Fibroblast of lung (primary cell): ENCODE data around the gene WNT2B. TPM values are rescaled to one million over a fixed set of nuclear protein-coding genes. Genes with fewer than 3 reads are reported as not detected.

Experiments used
- DNase-seq, 2 donors: peaks; one replicate each; pipeline versions ENCODE4 v3.0.0 to v3.0.0-alpha.2; 2010; ENCODE audit warnings: low read depth in 2 of 2
- H2AFZ ChIP-seq: 2 replicates; pipeline ENCODE4 v1.5.1; 2012; ENCODE audit warnings: low read length, control low read depth, inconsistent platforms
- H3K27ac ChIP-seq: 2 replicates; pipeline ENCODE4 v1.5.1; 2011; ENCODE audit warnings: low read length, control low read depth; ENCODE audit not compliant: insufficient read depth
- H3K27me3 ChIP-seq: 2 replicates; pipeline ENCODE4 v1.5.1; 2011; ENCODE audit warnings: mild to moderate bottlenecking, low read length; ENCODE audit not compliant: control insufficient read depth, insufficient read depth
- H3K36me3 ChIP-seq: 2 replicates; pipeline ENCODE4 v1.5.1; 2011; ENCODE audit warnings: low read length; ENCODE audit not compliant: control insufficient read depth, insufficient read depth
- H3K4me1 ChIP-seq: 2 replicates; pipeline ENCODE4 v1.5.1; 2011; ENCODE audit warnings: low read length; ENCODE audit not compliant: control insufficient read depth, insufficient read depth; ENCODE audit errors: extremely low read depth
- H3K4me2 ChIP-seq: 2 replicates; pipeline ENCODE4 v1.5.1; 2011; ENCODE audit warnings: low read length, control low read depth; ENCODE audit not compliant: insufficient read depth; ENCODE audit errors: extremely low read depth
- H3K4me3 ChIP-seq, 4 experiments: fragments of 200-600 bp in 1 of 4; sonication (generic) in 1 of 4; replicated peaks in 1 of 4; 2 replicates each; pipeline ENCODE4 v1.5.1; 2011 to 2016; ENCODE audit warnings: low read length in 4 of 4, low read depth in 3 of 4, mild to moderate bottlenecking in 3 of 4, control low read depth in 2 of 4, inconsistent platforms in 1 of 4, mixed read lengths in 1 of 4; ENCODE audit not compliant: insufficient read depth in 1 of 4; ENCODE audit errors: control extremely low read depth in 1 of 4
- H3K79me2 ChIP-seq: 2 replicates; pipeline ENCODE4 v1.5.1; 2012; ENCODE audit warnings: mild to moderate bottlenecking, low read length, inconsistent platforms; ENCODE audit not compliant: control insufficient read depth, insufficient read depth
- H3K9ac ChIP-seq: 2 replicates; pipeline ENCODE4 v1.5.1; 2011; ENCODE audit warnings: mild to moderate bottlenecking, low read length, control low read depth; ENCODE audit not compliant: insufficient read depth
- H3K9me3 ChIP-seq: 2 replicates; pipeline ENCODE4 v1.5.1; 2012; ENCODE audit warnings: low read depth, low read length; ENCODE audit not compliant: control insufficient read depth, insufficient read depth
- H4K20me1 ChIP-seq: 2 replicates; pipeline ENCODE4 v1.5.1; 2011; ENCODE audit warnings: low read length; ENCODE audit not compliant: control insufficient read depth, insufficient read depth; ENCODE audit errors: extremely low read depth
- EZH2 ChIP-seq: IDR thresholded peaks from 2 replicates; pipeline ENCODE4 v1.5.1; 2012; ENCODE audit warnings: low read length, control low read depth, mild to moderate bottlenecking; ENCODE audit errors: missing control alignments
- polyA plus RNA-seq, 2 donors: library from polyadenylated mRNA; depleted of rRNA in 1 of 2; stranded (reverse) in 1 of 2; unstranded in 1 of 2; fragments of >200 nt; gene quantifications; 2 replicates each; pipeline ENCODE4 v1.2.1, GENCODE V29; 2011 to 2012; ENCODE audit warnings: missing spikeins in 1 of 2
- total RNA-seq: library from RNA; depleted of rRNA; stranded (reverse); fragments of >200 nt; gene quantifications from 2 replicates; pipeline ENCODE4 v1.2.1, GENCODE V29; 2014
- TF ChIP-seq, protein P1 (sequence below), 2 donors: IDR thresholded peaks in 1 of 2; conservative IDR thresholded peaks in 1 of 2; 1 replicate in 1 of 2; 2 replicates in 1 of 2; pipeline ENCODE4 v1.5.1; 2011 to 2012; ENCODE audit warnings: low read length in 2 of 2, control low read depth in 1 of 2, inconsistent platforms in 1 of 2, low read depth in 1 of 2, mild to moderate bottlenecking in 1 of 2

WNT2B gene
- total and polyA plus RNA-seq, 2 donors (not counting 1 experiment from before 2014, with no cell fraction given), result 2.0 to 3.5 TPM

DNA sequence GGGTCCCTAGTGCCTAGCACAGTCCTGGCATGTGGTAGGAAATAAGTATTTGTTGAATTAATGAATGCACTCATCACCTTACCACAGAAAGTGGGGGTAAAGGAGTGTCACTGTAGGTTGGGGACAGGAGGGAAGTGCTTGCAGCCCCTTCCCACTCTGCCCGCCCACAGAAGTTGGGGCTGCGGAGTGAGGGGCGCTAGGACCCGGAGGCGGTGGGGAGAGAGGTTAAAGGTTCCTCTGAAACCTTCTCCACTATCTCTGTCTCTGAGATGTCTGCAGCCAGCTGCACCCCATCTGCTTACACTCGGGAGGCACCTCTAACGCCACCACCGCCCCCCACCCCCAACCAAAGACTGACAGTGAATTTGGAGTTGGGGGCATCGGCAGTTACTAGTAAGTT is 1.4 kb upstream of the WNT2B start:
- no peak for DNase-seq
- Histone ChIP-seq H3K4me2 (no peak overlapping the region), H3K79me2 (no peaks in the 10 kb centered on the region), H3K4me1 (peaks cover 2% of the 10 kb centered on the region), H3K4me3 (no peak overlapping the region), H3K9me3 (no peaks in the 10 kb centered on the region), H2AFZ (no peak overlapping the region), H4K20me1 (no peaks in the 10 kb centered on the region), H3K27me3 (peaks cover 27% of the 10 kb centered on the region), H3K36me3 (no peaks in the 10 kb centered on the region), H3K27ac (no peak overlapping the region), H3K9ac (no peak overlapping the region)
- TF ChIP-seq, protein P1, sequence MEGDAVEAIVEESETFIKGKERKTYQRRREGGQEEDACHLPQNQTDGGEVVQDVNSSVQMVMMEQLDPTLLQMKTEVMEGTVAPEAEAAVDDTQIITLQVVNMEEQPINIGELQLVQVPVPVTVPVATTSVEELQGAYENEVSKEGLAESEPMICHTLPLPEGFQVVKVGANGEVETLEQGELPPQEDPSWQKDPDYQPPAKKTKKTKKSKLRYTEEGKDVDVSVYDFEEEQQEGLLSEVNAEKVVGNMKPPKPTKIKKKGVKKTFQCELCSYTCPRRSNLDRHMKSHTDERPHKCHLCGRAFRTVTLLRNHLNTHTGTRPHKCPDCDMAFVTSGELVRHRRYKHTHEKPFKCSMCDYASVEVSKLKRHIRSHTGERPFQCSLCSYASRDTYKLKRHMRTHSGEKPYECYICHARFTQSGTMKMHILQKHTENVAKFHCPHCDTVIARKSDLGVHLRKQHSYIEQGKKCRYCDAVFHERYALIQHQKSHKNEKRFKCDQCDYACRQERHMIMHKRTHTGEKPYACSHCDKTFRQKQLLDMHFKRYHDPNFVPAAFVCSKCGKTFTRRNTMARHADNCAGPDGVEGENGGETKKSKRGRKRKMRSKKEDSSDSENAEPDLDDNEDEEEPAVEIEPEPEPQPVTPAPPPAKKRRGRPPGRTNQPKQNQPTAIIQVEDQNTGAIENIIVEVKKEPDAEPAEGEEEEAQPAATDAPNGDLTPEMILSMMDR (conservative IDR thresholded peaks at IDR 0.05 in 1 of 2, IDR thresholded peaks at IDR 0.05 in 1 of 2; ENCODE audit: low read depth in 1 of 2, low read length in 2 of 2), result no peak
- no peak for TF ChIP-seq EZH2

DNA sequence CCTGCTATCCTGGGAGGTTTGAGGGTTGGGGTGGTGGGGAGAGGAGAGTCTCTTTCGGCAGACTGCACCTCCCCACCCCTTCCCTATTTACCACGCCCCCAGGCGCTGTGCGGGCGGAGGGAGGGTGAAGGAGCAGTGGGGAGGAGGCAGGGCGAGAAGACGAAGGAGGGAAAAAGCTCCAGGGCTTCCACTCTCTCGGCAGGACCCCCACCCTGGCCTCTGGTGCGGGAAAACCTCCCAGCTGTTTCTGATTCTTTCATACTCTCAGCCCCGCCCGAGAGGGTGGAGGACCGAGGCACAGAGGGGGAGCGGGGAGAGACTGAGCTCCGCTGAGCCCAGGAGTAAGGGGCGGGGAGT is 866 bp upstream of the WNT2B start:
- TF ChIP-seq, protein P1 (conservative IDR thresholded peaks at IDR 0.05 in 1 of 2, IDR thresholded peaks at IDR 0.05 in 1 of 2; ENCODE audit: low read depth in 1 of 2, low read length in 2 of 2), result no peak
- no peak for TF ChIP-seq EZH2
- Histone ChIP-seq H3K4me3 (peak overlapping the region; percentile 47 to 59 (median 56)), H3K27ac (no peak overlapping the region), H3K79me2 (no peaks in the 10 kb centered on the region), H2AFZ (peak overlapping the region; percentile 78), H3K27me3 (peaks cover 27% of the 10 kb centered on the region), H3K9me3 (no peaks in the 10 kb centered on the region), H3K36me3 (no peaks in the 10 kb centered on the region), H4K20me1 (no peaks in the 10 kb centered on the region), H3K4me2 (peak overlapping the region; percentile 89), H3K4me1 (peaks cover under 1% of the 10 kb centered on the region), H3K9ac (no peak overlapping the region)
- no peak for DNase-seq

DNA sequence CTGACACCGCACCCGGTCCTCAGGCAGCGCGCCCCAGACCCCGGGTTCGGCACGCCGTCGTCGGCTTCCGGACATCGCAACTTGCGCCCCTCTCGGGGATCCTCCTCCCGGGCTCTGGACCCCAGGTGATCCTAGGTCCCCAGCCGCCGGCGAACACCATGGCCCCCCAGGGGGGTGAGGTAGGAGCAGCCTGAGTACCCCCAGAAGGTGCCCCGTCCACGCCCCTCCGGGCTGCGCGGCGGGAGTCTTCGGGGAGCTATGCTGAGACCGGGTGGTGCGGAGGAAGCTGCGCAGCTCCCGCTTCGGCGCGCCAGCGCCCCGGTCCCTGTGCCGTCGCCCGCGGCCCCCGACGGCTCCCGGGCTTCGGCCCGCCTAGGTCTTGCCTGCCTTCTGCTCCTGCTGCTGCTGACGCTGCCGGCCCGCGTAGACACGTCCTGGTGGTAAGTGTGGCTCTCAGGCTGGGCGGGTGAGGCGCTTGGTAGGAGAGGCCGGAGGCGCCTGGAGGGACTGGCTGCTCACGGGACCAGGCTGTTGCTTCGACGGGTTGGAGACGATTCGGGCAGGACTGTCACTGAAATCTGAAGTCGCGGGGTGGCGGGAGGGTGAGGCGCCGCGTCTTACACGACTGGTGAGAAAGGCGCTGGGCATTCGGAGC is 367 bp downstream of the WNT2B start:
- Histone ChIP-seq H3K4me1 (peaks cover 2% of the 10 kb centered on the region), H3K27me3 (peaks cover 21% of the 10 kb centered on the region), H3K36me3 (no peaks in the 10 kb centered on the region)

More for the DNA sequence above, 367 bp downstream of the WNT2B start:
- H3K4me3 ChIP-seq, result peak overlapping the region; percentile 29 to 57 (median 42)
- peak in 1 of 2 donors; percentile 24 for DNase-seq
- no peak overlapping the region for H3K27ac ChIP-seq
- H3K9ac ChIP-seq, result peak overlapping the region; percentile 40
- TF ChIP-seq, protein P1 (conservative IDR thresholded peaks at IDR 0.05 in 1 of 2, IDR thresholded peaks at IDR 0.05 in 1 of 2; ENCODE audit: low read depth in 1 of 2, low read length in 2 of 2), result no peak
- TF ChIP-seq EZH2, result peak; percentile 22
- no peaks in the 10 kb centered on the region for H4K20me1 ChIP-seq
- peak overlapping the region; percentile 89 for H3K4me2 ChIP-seq
- no peaks in the 10 kb centered on the region for H3K79me2 ChIP-seq
- peak overlapping the region; percentile 78 for H2AFZ ChIP-seq
- H3K9me3 ChIP-seq, result no peaks in the 10 kb centered on the region
